HEK293 (cell line): Measurements from ENCODE around the gene CBX1.

Experiments
- GLI4 ChIP-seq: fragments of 450-650 bp; formaldehyde crosslinking; IDR thresholded peaks from 2 replicates; pipeline ENCODE4 v1.5.1; 2016; ENCODE audit warnings: missing biosample characterization, missing genetic modification characterization
- HOXD13 ChIP-seq: sonication (generic); formaldehyde crosslinking; IDR thresholded peaks from 2 replicates; pipeline ENCODE4 v1.8.0; 2022; ENCODE audit warnings: missing genetic modification reagents, borderline replicate concordance
- IKZF3 ChIP-seq: fragments of 450-650 bp; IDR thresholded peaks from 2 replicates; pipeline ENCODE4 v1.5.0; 2018; ENCODE audit warnings: missing biosample characterization, mild to moderate bottlenecking, missing genetic modification characterization, moderate library complexity
- KLF1 ChIP-seq: fragments of 450-650 bp; formaldehyde crosslinking; IDR thresholded peaks from 2 replicates; pipeline ENCODE4 v1.5.1; 2016; ENCODE audit warnings: missing biosample characterization, missing genetic modification characterization
- MZF1 ChIP-seq: fragments of 450-650 bp; formaldehyde crosslinking; IDR thresholded peaks from 2 replicates; pipeline ENCODE4 v1.5.1; 2017; ENCODE audit warnings: missing biosample characterization, missing genetic modification characterization, borderline replicate concordance
- REPIN1 ChIP-seq: fragments of 450-650 bp; formaldehyde crosslinking; IDR thresholded peaks from 2 replicates; pipeline ENCODE4 v1.5.1; 2017; ENCODE audit warnings: missing biosample characterization, missing genetic modification characterization, low read depth
- SP7 ChIP-seq: fragments of 450-650 bp; formaldehyde crosslinking; IDR thresholded peaks from 2 replicates; pipeline ENCODE4 v1.5.1; 2016; ENCODE audit warnings: missing biosample characterization, missing genetic modification characterization
- YY1 ChIP-seq: fragments of 450-650 bp; formaldehyde crosslinking; IDR thresholded peaks from 2 replicates; pipeline ENCODE4 v1.5.1; 2018; ENCODE audit warnings: missing biosample characterization, missing genetic modification characterization
- ZBTB21 ChIP-seq: fragments of 450-650 bp; formaldehyde crosslinking; IDR thresholded peaks from 2 replicates; pipeline ENCODE4 v1.5.1; 2017; ENCODE audit warnings: missing biosample characterization, missing genetic modification characterization
- ZIC2 ChIP-seq: fragments of 450-650 bp; formaldehyde crosslinking; IDR thresholded peaks from 2 replicates; pipeline ENCODE4 v1.5.1; 2016; ENCODE audit warnings: missing biosample characterization, missing genetic modification characterization
- ZNF146 ChIP-seq: fragments of 450-650 bp; formaldehyde crosslinking; IDR thresholded peaks from 2 replicates; pipeline ENCODE4 v1.5.1; 2016; ENCODE audit warnings: missing biosample characterization, missing genetic modification characterization
- ZNF2 ChIP-seq: fragments of 450-650 bp; formaldehyde crosslinking; IDR thresholded peaks from 2 replicates; pipeline ENCODE4 v1.5.1; 2016; ENCODE audit warnings: missing biosample characterization, missing genetic modification characterization
- ZNF223 ChIP-seq: fragments of 450-650 bp; formaldehyde crosslinking; IDR thresholded peaks from 2 replicates; pipeline ENCODE4 v1.5.1; 2016; ENCODE audit warnings: missing biosample characterization, missing genetic modification characterization
- ZNF302 ChIP-seq: fragments of 450-650 bp; formaldehyde crosslinking; IDR thresholded peaks from 2 replicates; pipeline ENCODE4 v1.5.1; 2016; ENCODE audit warnings: missing biosample characterization, missing genetic modification characterization, low read depth
- ZNF324 ChIP-seq: fragments of 450-650 bp; formaldehyde crosslinking; IDR thresholded peaks from 2 replicates; pipeline ENCODE4 v1.5.1; 2016; ENCODE audit warnings: missing biosample characterization, missing genetic modification characterization
- ZNF366 ChIP-seq: fragments of 450-650 bp; formaldehyde crosslinking; conservative IDR thresholded peaks from 2 replicates; pipeline ENCODE4 v1.5.1; 2016; ENCODE audit warnings: missing biosample characterization, missing genetic modification characterization
- ZNF394 ChIP-seq: fragments of 450-650 bp; formaldehyde crosslinking; IDR thresholded peaks from 2 replicates; pipeline ENCODE4 v1.5.1; 2016; ENCODE audit warnings: missing biosample characterization, missing genetic modification characterization, mild to moderate bottlenecking, moderate library complexity, borderline replicate concordance
- ZNF473 ChIP-seq: fragments of 450-650 bp; formaldehyde crosslinking; IDR thresholded peaks from 2 replicates; pipeline ENCODE4 v1.5.1; 2017; ENCODE audit warnings: missing biosample characterization, missing genetic modification characterization
- ZNF561 ChIP-seq: fragments of 450-650 bp; IDR thresholded peaks from 2 replicates; pipeline ENCODE4 v1.5.1; 2018; ENCODE audit warnings: missing biosample characterization, missing genetic modification characterization, borderline replicate concordance
- ZNF629 ChIP-seq: fragments of 450-650 bp; formaldehyde crosslinking; IDR thresholded peaks from 2 replicates; pipeline ENCODE4 v1.5.1; 2017; ENCODE audit warnings: missing biosample characterization, missing genetic modification characterization
- ZNF654 ChIP-seq: fragments of 450-650 bp; formaldehyde crosslinking; IDR thresholded peaks from 2 replicates; pipeline ENCODE4 v1.5.1; 2016; ENCODE audit warnings: low read depth, missing biosample characterization, missing genetic modification characterization
- ZNF707 ChIP-seq: fragments of 450-650 bp; formaldehyde crosslinking; IDR thresholded peaks from 2 replicates; pipeline ENCODE4 v1.5.1; 2016; ENCODE audit warnings: missing biosample characterization, missing genetic modification characterization
- ZSCAN16 ChIP-seq: fragments of 450-650 bp; formaldehyde crosslinking; IDR thresholded peaks from 2 replicates; pipeline ENCODE4 v1.5.1; 2016; ENCODE audit warnings: missing biosample characterization, missing genetic modification characterization
- ZSCAN30 ChIP-seq: fragments of 450-650 bp; IDR thresholded peaks from 2 replicates; pipeline ENCODE4 v1.5.1; 2018; ENCODE audit warnings: missing biosample characterization, mild to moderate bottlenecking, missing genetic modification characterization, moderate library complexity
- TF ChIP-seq, protein P1 (sequence below): fragments of 450-650 bp; formaldehyde crosslinking; IDR thresholded peaks from 2 replicates; pipeline ENCODE4 v1.5.1; 2016; ENCODE audit warnings: missing biosample characterization, missing genetic modification characterization
- TF ChIP-seq, protein P2 (sequence below): fragments of 450-650 bp; formaldehyde crosslinking; IDR thresholded peaks from 2 replicates; pipeline ENCODE4 v1.5.1; 2016; ENCODE audit warnings: missing biosample characterization, missing genetic modification characterization
- TF ChIP-seq, protein P3 (sequence below): fragments of 450-650 bp; formaldehyde crosslinking; IDR thresholded peaks from 2 replicates; pipeline ENCODE4 v1.5.1; 2017; ENCODE audit warnings: missing biosample characterization, missing genetic modification characterization
- TF ChIP-seq, protein P4 (sequence below): fragments of 450-650 bp; formaldehyde crosslinking; conservative IDR thresholded peaks from 2 replicates; pipeline ENCODE4 v1.5.1; 2016; ENCODE audit warnings: low read depth, missing biosample characterization, missing genetic modification characterization
- TF ChIP-seq, protein P5 (sequence below): fragments of 450-650 bp; formaldehyde crosslinking; IDR thresholded peaks from 2 replicates; pipeline ENCODE4; 2016; ENCODE audit warnings: missing biosample characterization, missing genetic modification characterization
- TF ChIP-seq, protein P6 (sequence below): fragments of 450-650 bp; formaldehyde crosslinking; IDR thresholded peaks from 2 replicates; pipeline ENCODE4 v1.5.1; 2016; ENCODE audit warnings: missing biosample characterization, missing genetic modification characterization

CBX1 gene

DNA sequence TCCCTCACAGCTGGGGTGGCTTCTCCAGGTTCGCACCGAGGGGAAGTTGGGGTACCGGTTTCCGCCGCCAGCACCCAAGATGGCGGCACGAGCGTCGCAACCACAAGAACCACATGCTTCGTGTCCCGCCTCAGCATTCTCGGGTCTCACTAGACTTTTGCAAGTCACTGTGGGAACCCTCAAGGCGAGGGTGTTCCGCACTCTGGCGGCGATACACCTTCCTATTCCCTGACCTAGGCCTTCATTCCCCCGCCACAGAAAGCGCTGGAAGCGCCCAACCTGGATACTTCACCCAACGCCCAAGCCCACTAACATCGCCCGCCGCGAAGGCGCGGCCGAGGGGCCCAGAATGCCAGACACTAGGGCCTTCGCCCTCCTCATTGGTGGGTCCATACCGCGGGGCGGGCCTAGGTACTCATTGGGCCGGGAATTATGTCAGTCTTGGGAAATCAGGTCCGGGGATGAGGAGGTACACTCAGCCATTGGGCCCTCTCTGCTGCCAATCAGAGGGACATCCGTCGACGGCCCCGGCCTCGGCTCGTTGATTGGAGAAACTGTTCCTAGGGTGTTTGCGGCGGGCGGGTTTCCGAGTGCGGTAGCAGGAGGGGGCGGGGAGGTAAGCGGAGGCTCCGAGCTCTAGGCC lies 53.4 kb downstream of the CBX1 start, which contains the start of gene NFE2L1 (continued):
- 0 out of 2 replicates have a peak, but pooled peaks have one; percentile 21 for TF ChIP-seq HOXD13
- TF ChIP-seq, protein P1, sequence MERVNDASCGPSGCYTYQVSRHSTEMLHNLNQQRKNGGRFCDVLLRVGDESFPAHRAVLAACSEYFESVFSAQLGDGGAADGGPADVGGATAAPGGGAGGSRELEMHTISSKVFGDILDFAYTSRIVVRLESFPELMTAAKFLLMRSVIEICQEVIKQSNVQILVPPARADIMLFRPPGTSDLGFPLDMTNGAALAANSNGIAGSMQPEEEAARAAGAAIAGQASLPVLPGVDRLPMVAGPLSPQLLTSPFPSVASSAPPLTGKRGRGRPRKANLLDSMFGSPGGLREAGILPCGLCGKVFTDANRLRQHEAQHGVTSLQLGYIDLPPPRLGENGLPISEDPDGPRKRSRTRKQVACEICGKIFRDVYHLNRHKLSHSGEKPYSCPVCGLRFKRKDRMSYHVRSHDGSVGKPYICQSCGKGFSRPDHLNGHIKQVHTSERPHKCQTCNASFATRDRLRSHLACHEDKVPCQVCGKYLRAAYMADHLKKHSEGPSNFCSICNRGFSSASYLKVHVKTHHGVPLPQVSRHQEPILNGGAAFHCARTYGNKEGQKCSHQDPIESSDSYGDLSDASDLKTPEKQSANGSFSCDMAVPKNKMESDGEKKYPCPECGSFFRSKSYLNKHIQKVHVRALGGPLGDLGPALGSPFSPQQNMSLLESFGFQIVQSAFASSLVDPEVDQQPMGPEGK (tag by site-specific recombination): peak; percentile 54
- peak; percentile 72 for TF ChIP-seq ZNF629 (tag by site-specific recombination)
- peak; percentile 8; the same call in 1 of the 2 replicates for TF ChIP-seq ZSCAN30 (tag by site-specific recombination)
- TF ChIP-seq ZNF654: no peak
- TF ChIP-seq ZIC2: peak; percentile 26; the same call in 1 of the 2 replicates
- TF ChIP-seq MZF1 (tag by site-specific recombination): no peak
- TF ChIP-seq, protein P2, sequence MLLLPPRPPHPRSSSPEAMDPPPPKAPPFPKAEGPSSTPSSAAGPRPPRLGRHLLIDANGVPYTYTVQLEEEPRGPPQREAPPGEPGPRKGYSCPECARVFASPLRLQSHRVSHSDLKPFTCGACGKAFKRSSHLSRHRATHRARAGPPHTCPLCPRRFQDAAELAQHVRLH (tag by site-specific recombination): peak; percentile 84
- 0 out of 2 replicates have a peak, but pooled peaks have one; percentile 6 for TF ChIP-seq ZNF146
- TF ChIP-seq REPIN1 (tag by site-specific recombination): peak; percentile 73; the same call in 1 of the 2 replicates
- TF ChIP-seq ZNF561 (tag by site-specific recombination): peak; percentile 94
- TF ChIP-seq ZNF324 (tag by site-specific recombination): peak; percentile 77
- TF ChIP-seq, protein P3, sequence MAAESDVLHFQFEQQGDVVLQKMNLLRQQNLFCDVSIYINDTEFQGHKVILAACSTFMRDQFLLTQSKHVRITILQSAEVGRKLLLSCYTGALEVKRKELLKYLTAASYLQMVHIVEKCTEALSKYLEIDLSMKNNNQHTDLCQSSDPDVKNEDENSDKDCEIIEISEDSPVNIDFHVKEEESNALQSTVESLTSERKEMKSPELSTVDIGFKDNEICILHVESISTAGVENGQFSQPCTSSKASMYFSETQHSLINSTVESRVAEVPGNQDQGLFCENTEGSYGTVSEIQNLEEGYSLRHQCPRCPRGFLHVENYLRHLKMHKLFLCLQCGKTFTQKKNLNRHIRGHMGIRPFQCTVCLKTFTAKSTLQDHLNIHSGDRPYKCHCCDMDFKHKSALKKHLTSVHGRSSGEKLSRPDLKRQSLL: peak; percentile 60
- peak; percentile 76 for TF ChIP-seq KLF1
- TF ChIP-seq ZNF366 (tag by site-specific recombination): no peak
- peak; percentile 65 for TF ChIP-seq ZBTB21
- TF ChIP-seq GLI4 (tag by site-specific recombination): peak; percentile 83; the same call in 1 of the 2 replicates
- TF ChIP-seq IKZF3 (tag by site-specific recombination): 0 out of 2 replicates have a peak, but pooled peaks have one; percentile 12
- TF ChIP-seq SP7: peak; percentile 5
- TF ChIP-seq, protein P4, sequence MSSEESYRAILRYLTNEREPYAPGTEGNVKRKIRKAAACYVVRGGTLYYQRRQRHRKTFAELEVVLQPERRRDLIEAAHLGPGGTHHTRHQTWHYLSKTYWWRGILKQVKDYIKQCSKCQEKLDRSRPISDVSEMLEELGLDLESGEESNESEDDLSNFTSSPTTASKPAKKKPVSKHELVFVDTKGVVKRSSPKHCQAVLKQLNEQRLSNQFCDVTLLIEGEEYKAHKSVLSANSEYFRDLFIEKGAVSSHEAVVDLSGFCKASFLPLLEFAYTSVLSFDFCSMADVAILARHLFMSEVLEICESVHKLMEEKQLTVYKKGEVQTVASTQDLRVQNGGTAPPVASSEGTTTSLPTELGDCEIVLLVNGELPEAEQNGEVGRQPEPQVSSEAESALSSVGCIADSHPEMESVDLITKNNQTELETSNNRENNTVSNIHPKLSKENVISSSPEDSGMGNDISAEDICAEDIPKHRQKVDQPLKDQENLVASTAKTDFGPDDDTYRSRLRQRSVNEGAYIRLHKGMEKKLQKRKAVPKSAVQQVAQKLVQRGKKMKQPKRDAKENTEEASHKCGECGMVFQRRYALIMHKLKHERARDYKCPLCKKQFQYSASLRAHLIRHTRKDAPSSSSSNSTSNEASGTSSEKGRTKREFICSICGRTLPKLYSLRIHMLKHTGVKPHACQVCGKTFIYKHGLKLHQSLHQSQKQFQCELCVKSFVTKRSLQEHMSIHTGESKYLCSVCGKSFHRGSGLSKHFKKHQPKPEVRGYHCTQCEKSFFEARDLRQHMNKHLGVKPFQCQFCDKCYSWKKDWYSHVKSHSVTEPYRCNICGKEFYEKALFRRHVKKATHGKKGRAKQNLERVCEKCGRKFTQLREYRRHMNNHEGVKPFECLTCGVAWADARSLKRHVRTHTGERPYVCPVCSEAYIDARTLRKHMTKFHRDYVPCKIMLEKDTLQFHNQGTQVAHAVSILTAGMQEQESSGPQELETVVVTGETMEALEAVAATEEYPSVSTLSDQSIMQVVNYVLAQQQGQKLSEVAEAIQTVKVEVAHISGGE (tag by site-specific recombination): peak; percentile 91
- TF ChIP-seq ZSCAN16: no peak
- TF ChIP-seq ZNF2: peak; percentile 96
- TF ChIP-seq, protein P5, sequence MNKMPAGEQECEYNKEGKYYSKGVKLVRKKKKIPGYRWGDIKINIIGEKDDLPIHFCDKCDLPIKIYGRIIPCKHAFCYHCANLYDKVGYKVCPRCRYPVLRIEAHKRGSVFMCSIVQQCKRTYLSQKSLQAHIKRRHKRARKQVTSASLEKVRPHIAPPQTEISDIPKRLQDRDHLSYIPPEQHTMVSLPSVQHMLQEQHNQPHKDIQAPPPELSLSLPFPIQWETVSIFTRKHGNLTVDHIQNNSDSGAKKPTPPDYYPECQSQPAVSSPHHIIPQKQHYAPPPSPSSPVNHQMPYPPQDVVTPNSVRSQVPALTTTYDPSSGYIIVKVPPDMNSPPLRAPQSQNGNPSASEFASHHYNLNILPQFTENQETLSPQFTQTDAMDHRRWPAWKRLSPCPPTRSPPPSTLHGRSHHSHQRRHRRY: no peak
- TF ChIP-seq ZNF707 (tag by site-specific recombination): no peak
- peak; percentile 73 for TF ChIP-seq ZNF394
- peak; percentile 97 for TF ChIP-seq YY1 (tag by site-specific recombination)
- no peak for TF ChIP-seq ZNF473 (tag by site-specific recombination)
- TF ChIP-seq, protein P6, sequence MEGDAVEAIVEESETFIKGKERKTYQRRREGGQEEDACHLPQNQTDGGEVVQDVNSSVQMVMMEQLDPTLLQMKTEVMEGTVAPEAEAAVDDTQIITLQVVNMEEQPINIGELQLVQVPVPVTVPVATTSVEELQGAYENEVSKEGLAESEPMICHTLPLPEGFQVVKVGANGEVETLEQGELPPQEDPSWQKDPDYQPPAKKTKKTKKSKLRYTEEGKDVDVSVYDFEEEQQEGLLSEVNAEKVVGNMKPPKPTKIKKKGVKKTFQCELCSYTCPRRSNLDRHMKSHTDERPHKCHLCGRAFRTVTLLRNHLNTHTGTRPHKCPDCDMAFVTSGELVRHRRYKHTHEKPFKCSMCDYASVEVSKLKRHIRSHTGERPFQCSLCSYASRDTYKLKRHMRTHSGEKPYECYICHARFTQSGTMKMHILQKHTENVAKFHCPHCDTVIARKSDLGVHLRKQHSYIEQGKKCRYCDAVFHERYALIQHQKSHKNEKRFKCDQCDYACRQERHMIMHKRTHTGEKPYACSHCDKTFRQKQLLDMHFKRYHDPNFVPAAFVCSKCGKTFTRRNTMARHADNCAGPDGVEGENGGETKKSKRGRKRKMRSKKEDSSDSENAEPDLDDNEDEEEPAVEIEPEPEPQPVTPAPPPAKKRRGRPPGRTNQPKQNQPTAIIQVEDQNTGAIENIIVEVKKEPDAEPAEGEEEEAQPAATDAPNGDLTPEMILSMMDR (tag by site-specific recombination): peak; percentile 30; the same call in 1 of the 2 replicates
- 0 out of 2 replicates have a peak, but pooled peaks have one; percentile 14 for TF ChIP-seq ZNF302
- TF ChIP-seq ZNF223 (tag by site-specific recombination): no peak
